GF-D8 (cell line): Measurements from ENCODE around the gene GSG1L2.
A peak's percentile ranks its signal among the peaks of the same experiment; 100 is the strongest.

Experiments used
- DNase-seq: peaks from one replicate; lab custom pipeline; 2025; lab: John Stamatoyannopoulos, UW

GSG1L2 gene

GRCh38 chr17:9821921-9822320 is at the start of gene GSG1L2:
Gene GSG1L2, minus strand, starts transcription at chr17:9822079. Its CDS starts 8 bp downstream, at chr17:9822071.
- no peak for DNase-seq

- DNase-seq = no peak
Measured at GRCh38 chr17:9868552-9868951, 46.7 kb upstream of the GSG1L2 start.

GRCh38 chr17:9865586-9865985 is 43.7 kb upstream of the GSG1L2 start:
- DNase-seq = peak; percentile 26

GRCh38 chr17:9862949-9863348 is 41.1 kb upstream of the GSG1L2 start:
- DNase-seq = no peak

GRCh38 chr17:9862220-9862619 is 40.3 kb upstream of the GSG1L2 start:
- DNase-seq = no peak

GRCh38 chr17:9860851-9861250 is 39.0 kb upstream of the GSG1L2 start:
- DNase-seq = peak; percentile 19

GRCh38 chr17:9859781-9860180 is 37.9 kb upstream of the GSG1L2 start:
- DNase-seq = no peak

GRCh38 chr17:9855036-9855435 is 33.2 kb upstream of the GSG1L2 start:
- no peak for DNase-seq

- DNase-seq = no peak
Measured at GRCh38 chr17:9854255-9854654, 32.4 kb upstream of the GSG1L2 start.

- no peak for DNase-seq
Measured at GRCh38 chr17:9850151-9850550, 28.3 kb upstream of the GSG1L2 start.

GRCh38 chr17:9845306-9845705 is 23.4 kb upstream of the GSG1L2 start:
- no peak for DNase-seq

- no peak for DNase-seq
Measured at GRCh38 chr17:9844153-9844552, 22.3 kb upstream of the GSG1L2 start.

- DNase-seq = no peak
Measured at GRCh38 chr17:9843152-9844010, 21.5 kb upstream of the GSG1L2 start.

GRCh38 chr17:9842057-9842758 is 20.3 kb upstream of the GSG1L2 start:
- DNase-seq = no peak

- DNase-seq = no peak
Measured at GRCh38 chr17:9839433-9839832, 17.6 kb upstream of the GSG1L2 start.

GRCh38 chr17:9837551-9838471 is 15.9 kb upstream of the GSG1L2 start:
- DNase-seq = no peak

- DNase-seq = no peak
Measured at GRCh38 chr17:9833922-9834321, 12.0 kb upstream of the GSG1L2 start.

GRCh38 chr17:9830711-9831110 is 8.8 kb upstream of the GSG1L2 start:
- no peak for DNase-seq

- DNase-seq = no peak
Measured at GRCh38 chr17:9829343-9829742, 7.5 kb upstream of the GSG1L2 start.

- DNase-seq = no peak
Measured at GRCh38 chr17:9828296-9829295, 6.7 kb upstream of the GSG1L2 start.

GRCh38 chr17:9825641-9826150 is 3.8 kb upstream of the GSG1L2 start, which contains the start of gene GLP2R:
Gene GLP2R, plus strand, starts transcription at chr17:9825924. Its CDS starts 140 bp downstream, at chr17:9826064.
- DNase-seq = no peak
